HepG2 (cell line): ENCODE data around the gene USP30. TPM values are rescaled to one million over a fixed set of nuclear protein-coding genes. Genes with fewer than 3 reads are reported as not detected.

ENCODE experiments used
- ATF1 ChIP-seq: IDR thresholded peaks from 2 replicates; pipeline ENCODE4 v1.6.1; 2016; ENCODE audit warnings: mild to moderate bottlenecking, control low read depth
- BHLHE40 ChIP-seq: IDR thresholded peaks from 2 replicates; pipeline ENCODE4 v1.6.1; 2011; ENCODE audit warnings: low read length, improper control_type of control experiment
- CREB3 ChIP-seq: sonication (generic); formaldehyde crosslinking; IDR thresholded peaks from 2 replicates; pipeline ENCODE4 v1.5.0; 2020; ENCODE audit warnings: missing genetic modification reagents
- MXD4 ChIP-seq: IDR thresholded peaks from 2 replicates; pipeline ENCODE4 v1.6.1; 2016; ENCODE audit warnings: mild to moderate bottlenecking, missing biosample characterization, missing genetic modification reagents
- PBX2 ChIP-seq: IDR thresholded peaks from 2 replicates; pipeline ENCODE4 v1.6.1; 2016; ENCODE audit warnings: control low read depth
- RERE ChIP-seq: IDR thresholded peaks from 2 replicates; pipeline ENCODE4 v1.6.1; 2016; ENCODE audit warnings: low read depth, missing genetic modification reagents, missing compliant biosample characterization
- TERF1 ChIP-seq: sonication (generic); formaldehyde crosslinking; IDR thresholded peaks from 2 replicates; pipeline ENCODE4 v1.8.0; 2022; ENCODE audit warnings: mild to moderate bottlenecking, missing genetic modification reagents, moderate library complexity
- THAP9 ChIP-seq: sonication (generic); formaldehyde crosslinking; IDR thresholded peaks from 2 replicates; pipeline ENCODE4; 2020; ENCODE audit warnings: missing genetic modification reagents, mild to moderate bottlenecking, borderline replicate concordance
- USF2 ChIP-seq, 2 experiments: sonication (generic) in 1 of 2; formaldehyde crosslinking in 1 of 2; IDR thresholded peaks; 2 replicates each; pipeline versions ENCODE4 v1.5.1 to v1.6.1; 2011 to 2020; ENCODE audit warnings: borderline replicate concordance in 1 of 2, low read depth in 1 of 2, low read length in 1 of 2, mild to moderate bottlenecking in 1 of 2, missing genetic modification reagents in 1 of 2, moderate library complexity in 1 of 2
- ZNF274 ChIP-seq: sonication (generic); formaldehyde crosslinking; IDR thresholded peaks from 2 replicates; pipeline ENCODE4 v1.5.1; 2020; ENCODE audit warnings: mild to moderate bottlenecking, missing genetic modification reagents
- ZNF841 ChIP-seq: sonication (generic); formaldehyde crosslinking; IDR thresholded peaks from 2 replicates; pipeline ENCODE4 v1.8.1; 2023; ENCODE audit warnings: missing genetic modification reagents, borderline replicate concordance
- polyA plus RNA-seq, 8 experiments: library from polyadenylated mRNA; depleted of rRNA in 3 of 8; stranded (reverse) in 7 of 8; unstranded in 1 of 8; fragments of >200 nt; fragmentation: Illumina TruSeq in 4 of 8; extraction: Trizol in 4 of 8; gene quantifications; 2 replicates each; pipeline versions ENCODE4 v1.2.1 to v1.2.3, GENCODE V29; 2011 to 2016; ENCODE audit warnings: low read depth in 4 of 8, missing spikeins in 1 of 8, mixed read lengths in 1 of 8; ENCODE audit not compliant: insufficient read depth in 1 of 8
- total RNA-seq, 5 experiments: library from RNA; depleted of rRNA; stranded (reverse); fragments of >200 nt; fragmentation: Illumina TruSeq; extraction: Trizol; gene quantifications; 2 replicates each; pipeline ENCODE4 v1.2.3, GENCODE V29; 2016; ENCODE audit warnings: low read depth in 1 of 5

The USP30 gene
- total and polyA plus RNA-seq, 2 of the 13 experiments (the other 11 are each of a cell fraction or from before 2014, with no cell fraction given): 11.2 to 20.8 TPM

GRCh38 chr12:109052414-109053323 lies at the start of gene USP30 (continued):
- peak; percentile 83; the same call in 1 of the 2 replicates for TF ChIP-seq THAP9
- no peak for TF ChIP-seq TERF1 (CRISPR knock-in tag)
- peak; percentile 72 for TF ChIP-seq RERE (CRISPR knock-in tag)
- TF ChIP-seq PBX2: no peak
- peak; percentile 17; the same call in 1 of the 2 replicates for TF ChIP-seq CREB3
- TF ChIP-seq ZNF274: peak; percentile 67; the same call in 1 of the 2 replicates
- no peak for TF ChIP-seq USF2 (IDR thresholded peaks at IDR 0.05; ENCODE audit: low read depth, low read length)
- TF ChIP-seq USF2 (CRISPR knock-in tag; IDR thresholded peaks at IDR 0.05; ENCODE audit: borderline replicate concordance): no peak
- TF ChIP-seq BHLHE40: 0 out of 2 replicates have a peak, but pooled peaks have one; percentile 29
- no peak for TF ChIP-seq ZNF841 (CRISPR knock-in tag)
- TF ChIP-seq ATF1: 0 out of 2 replicates have a peak, but pooled peaks have one; percentile 23
- peak; percentile 61; the same call in 1 of the 2 replicates for TF ChIP-seq MXD4 (CRISPR knock-in tag)
